ENCODE data around the gene SMU1.

Gene SMU1

DNA sequence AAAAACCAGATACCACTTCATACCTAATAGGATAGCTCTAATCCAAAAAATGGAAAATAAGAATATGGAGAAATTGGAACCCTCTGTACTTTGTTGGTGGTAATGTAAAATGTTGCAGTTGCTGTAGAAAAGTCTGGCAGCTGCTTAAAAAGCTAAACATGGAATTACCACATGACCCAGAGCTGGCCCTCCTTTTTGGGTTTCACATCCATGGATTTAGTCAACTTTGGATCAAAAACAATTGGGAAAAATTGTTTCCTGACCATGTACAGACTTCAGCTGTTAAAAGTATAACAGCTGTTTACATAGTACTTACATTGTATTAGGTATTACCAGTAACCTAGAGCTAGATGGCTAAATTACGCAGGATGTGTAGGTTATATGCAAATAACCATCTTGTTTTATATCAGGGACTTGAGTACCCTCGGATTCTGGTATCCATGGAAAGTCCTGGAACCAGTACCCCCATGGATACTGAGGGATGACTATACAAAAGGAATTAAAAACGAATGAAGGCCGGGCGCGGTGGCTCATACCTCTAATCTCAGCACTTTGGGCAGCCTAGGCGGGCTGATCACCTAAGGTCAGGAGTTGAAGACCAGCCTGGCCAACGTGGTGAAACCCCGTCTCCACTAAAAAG is 35.6 kb downstream of the SMU1 start:
- POLR2A ChIA-PET = interaction anchor here (0.7 to 7.8 kb wide), 3 partner anchors 15 to 249 kb away, joined by 3 to 78 read pairs (median 3); partner anchors contain the start of genes DNAJA1 and NFX1
- Histone ChIP-seq H3K4me3 (ENCODE audit: low read depth, low read length) (no peak overlapping the region), H3K4me1 (ENCODE audit: control insufficient read depth, insufficient read depth, low read length) (no peaks in the 10 kb centered on the region; the same call in 1 of the 2 replicates), H3K9me3 (ENCODE audit: control insufficient read depth, insufficient read depth, low read depth, low read length) (no peaks in the 10 kb centered on the region), H3K27ac (ENCODE audit: extremely low read depth, low read depth, low read length) (no peak overlapping the region), H3K36me3 (ENCODE audit: control insufficient read depth in 2 of 2, insufficient read depth in 1 of 2, low read length in 2 of 2) (peaks cover 36 to 61% of the 10 kb centered on the region in 2 experiments)
- TF ChIP-seq, protein P1, sequence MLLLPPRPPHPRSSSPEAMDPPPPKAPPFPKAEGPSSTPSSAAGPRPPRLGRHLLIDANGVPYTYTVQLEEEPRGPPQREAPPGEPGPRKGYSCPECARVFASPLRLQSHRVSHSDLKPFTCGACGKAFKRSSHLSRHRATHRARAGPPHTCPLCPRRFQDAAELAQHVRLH (tag by site-specific recombination; IDR thresholded peaks at IDR 0.05) = no peak
- no peak for TF ChIP-seq ZNF311 (tag by site-specific recombination; IDR thresholded peaks at IDR 0.05; ENCODE audit: borderline replicate concordance)
- TF ChIP-seq, protein P2, sequence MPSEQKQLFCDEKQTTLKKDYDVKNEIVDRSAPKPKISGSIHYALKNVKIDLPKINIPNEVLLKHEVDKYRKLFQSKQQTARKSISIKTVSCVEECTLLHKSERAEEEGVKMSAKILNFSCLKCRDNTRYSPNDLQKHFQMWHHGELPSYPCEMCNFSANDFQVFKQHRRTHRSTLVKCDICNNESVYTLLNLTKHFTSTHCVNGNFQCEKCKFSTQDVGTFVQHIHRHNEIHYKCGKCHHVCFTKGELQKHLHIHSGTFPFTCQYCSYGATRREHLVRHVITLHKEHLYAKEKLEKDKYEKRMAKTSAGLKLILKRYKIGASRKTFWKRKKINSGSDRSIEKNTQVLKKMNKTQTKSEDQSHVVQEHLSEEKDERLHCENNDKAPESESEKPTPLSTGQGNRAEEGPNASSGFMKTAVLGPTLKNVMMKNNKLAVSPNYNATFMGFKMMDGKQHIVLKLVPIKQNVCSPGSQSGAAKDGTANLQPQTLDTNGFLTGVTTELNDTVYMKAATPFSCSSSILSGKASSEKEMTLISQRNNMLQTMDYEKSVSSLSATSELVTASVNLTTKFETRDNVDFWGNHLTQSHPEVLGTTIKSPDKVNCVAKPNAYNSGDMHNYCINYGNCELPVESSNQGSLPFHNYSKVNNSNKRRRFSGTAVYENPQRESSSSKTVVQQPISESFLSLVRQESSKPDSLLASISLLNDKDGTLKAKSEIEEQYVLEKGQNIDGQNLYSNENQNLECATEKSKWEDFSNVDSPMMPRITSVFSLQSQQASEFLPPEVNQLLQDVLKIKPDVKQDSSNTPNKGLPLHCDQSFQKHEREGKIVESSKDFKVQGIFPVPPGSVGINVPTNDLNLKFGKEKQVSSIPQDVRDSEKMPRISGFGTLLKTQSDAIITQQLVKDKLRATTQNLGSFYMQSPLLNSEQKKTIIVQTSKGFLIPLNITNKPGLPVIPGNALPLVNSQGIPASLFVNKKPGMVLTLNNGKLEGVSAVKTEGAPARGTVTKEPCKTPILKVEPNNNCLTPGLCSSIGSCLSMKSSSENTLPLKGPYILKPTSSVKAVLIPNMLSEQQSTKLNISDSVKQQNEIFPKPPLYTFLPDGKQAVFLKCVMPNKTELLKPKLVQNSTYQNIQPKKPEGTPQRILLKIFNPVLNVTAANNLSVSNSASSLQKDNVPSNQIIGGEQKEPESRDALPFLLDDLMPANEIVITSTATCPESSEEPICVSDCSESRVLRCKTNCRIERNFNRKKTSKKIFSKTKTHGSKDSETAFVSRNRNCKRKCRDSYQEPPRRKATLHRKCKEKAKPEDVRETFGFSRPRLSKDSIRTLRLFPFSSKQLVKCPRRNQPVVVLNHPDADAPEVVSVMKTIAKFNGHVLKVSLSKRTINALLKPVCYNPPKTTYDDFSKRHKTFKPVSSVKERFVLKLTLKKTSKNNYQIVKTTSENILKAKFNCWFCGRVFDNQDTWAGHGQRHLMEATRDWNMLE (tag by site-specific recombination; conservative IDR thresholded peaks at IDR 0.05; ENCODE audit: low read depth) = no peak
- no peak for TF ChIP-seq ZNF529 (tag by site-specific recombination; IDR thresholded peaks at IDR 0.05; ENCODE audit: insufficient replicate concordance)
- TF ChIP-seq, protein P3, sequence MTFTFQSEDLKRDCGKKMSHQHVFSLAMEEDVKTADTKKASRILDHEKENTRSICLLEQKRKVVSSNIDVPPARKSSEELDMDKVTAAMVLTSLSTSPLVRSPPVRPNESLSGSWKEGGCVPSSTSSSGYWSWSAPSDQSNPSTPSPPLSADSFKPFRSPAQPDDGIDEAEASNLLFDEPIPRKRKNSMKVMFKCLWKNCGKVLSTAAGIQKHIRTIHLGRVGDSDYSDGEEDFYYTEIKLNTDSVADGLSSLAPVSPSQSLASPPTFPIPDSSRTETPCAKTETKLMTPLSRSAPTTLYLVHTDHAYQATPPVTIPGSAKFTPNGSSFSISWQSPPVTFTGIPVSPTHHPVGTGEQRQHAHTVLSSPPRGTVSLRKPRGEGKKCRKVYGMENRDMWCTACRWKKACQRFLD (tag by site-specific recombination; IDR thresholded peaks at IDR 0.05) = no peak
- TF ChIP-seq ZNF792 (tag by site-specific recombination; IDR thresholded peaks at IDR 0.05) = no peak
- TF ChIP-seq, protein P4, sequence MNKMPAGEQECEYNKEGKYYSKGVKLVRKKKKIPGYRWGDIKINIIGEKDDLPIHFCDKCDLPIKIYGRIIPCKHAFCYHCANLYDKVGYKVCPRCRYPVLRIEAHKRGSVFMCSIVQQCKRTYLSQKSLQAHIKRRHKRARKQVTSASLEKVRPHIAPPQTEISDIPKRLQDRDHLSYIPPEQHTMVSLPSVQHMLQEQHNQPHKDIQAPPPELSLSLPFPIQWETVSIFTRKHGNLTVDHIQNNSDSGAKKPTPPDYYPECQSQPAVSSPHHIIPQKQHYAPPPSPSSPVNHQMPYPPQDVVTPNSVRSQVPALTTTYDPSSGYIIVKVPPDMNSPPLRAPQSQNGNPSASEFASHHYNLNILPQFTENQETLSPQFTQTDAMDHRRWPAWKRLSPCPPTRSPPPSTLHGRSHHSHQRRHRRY (tag by site-specific recombination; IDR thresholded peaks at IDR 0.05) = no peak
- no peak for TF ChIP-seq ZNF501 (tag by site-specific recombination; IDR thresholded peaks at IDR 0.05)
- CTCF ChIA-PET = interaction anchor here (0.7 kb wide), 1 partner anchor 186 kb away, joined by 5 read pairs; no protein-coding TSS in a partner anchor

DNA sequence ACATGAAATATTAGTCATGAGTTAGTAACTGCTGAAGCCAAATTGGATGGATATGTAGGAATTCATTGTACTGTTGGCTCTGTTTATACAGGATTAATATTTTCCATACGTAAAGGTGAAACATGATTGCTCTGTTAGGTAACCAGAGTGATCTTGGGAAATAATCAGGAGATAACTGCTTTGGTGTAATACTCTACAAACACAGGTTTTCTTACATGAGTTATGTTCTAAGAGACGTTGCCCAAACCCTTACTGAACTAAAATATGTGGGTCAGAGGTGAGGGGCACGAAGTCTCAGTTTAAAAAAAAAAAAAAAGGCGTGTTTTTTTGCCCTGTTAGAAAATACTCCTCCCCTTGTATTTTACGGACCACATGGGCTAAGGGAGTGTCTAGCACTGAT is 43.6 kb downstream of the SMU1 start:
- ChIA-PET POLR2A (interaction anchor here (3.0 kb wide), 1 partner anchor 7 kb away, joined by 22 read pairs; the partner anchor contains the start of gene DNAJA1), CTCF (no interaction called here)
- Histone ChIP-seq H3K9me3 (ENCODE audit: control insufficient read depth, insufficient read depth, low read depth, low read length) (no peaks in the 10 kb centered on the region), H3K4me3 (ENCODE audit: low read depth, low read length) (no peak overlapping the region), H3K27ac (ENCODE audit: extremely low read depth, low read depth, low read length) (no peak overlapping the region), H3K36me3 (ENCODE audit: control insufficient read depth in 2 of 2, insufficient read depth in 1 of 2, low read length in 2 of 2) (peaks cover 63 to 98% of the 10 kb centered on the region in 2 experiments), H3K4me1 (ENCODE audit: control insufficient read depth, insufficient read depth, low read length) (no peaks in the 10 kb centered on the region; the same call in 1 of the 2 replicates)
- TF ChIP-seq, protein P1 (tag by site-specific recombination; IDR thresholded peaks at IDR 0.05) = no peak
- TF ChIP-seq ZFP69B (tag by site-specific recombination; IDR thresholded peaks at IDR 0.05) (no peak), TCF7L2 (IDR thresholded peaks at IDR 0.05; ENCODE audit: borderline replicate concordance, low read depth, low read length) (no peak), ZNF239 (tag by site-specific recombination; IDR thresholded peaks at IDR 0.05) (no peak), ZNF214 (tag by site-specific recombination; IDR thresholded peaks at IDR 0.05; ENCODE audit: borderline replicate concordance) (no peak), ZNF558 (tag by site-specific recombination; IDR thresholded peaks at IDR 0.05) (no peak), ZNF423 (tag by site-specific recombination; IDR thresholded peaks at IDR 0.05) (no peak), GLI2 (tag by site-specific recombination; IDR thresholded peaks at IDR 0.05; ENCODE audit: borderline replicate concordance, low read depth) (no peak), ZNF791 (tag by site-specific recombination; IDR thresholded peaks at IDR 0.05) (no peak), ZNF629 (tag by site-specific recombination; IDR thresholded peaks at IDR 0.05) (no peak), ZNF585B (tag by site-specific recombination; IDR thresholded peaks at IDR 0.05) (no peak), ZNF658 (tag by site-specific recombination; IDR thresholded peaks at IDR 0.05) (no peak), ZBTB1 (tag by site-specific recombination; IDR thresholded peaks at IDR 0.05) (no peak)
- TF ChIP-seq, protein P5, sequence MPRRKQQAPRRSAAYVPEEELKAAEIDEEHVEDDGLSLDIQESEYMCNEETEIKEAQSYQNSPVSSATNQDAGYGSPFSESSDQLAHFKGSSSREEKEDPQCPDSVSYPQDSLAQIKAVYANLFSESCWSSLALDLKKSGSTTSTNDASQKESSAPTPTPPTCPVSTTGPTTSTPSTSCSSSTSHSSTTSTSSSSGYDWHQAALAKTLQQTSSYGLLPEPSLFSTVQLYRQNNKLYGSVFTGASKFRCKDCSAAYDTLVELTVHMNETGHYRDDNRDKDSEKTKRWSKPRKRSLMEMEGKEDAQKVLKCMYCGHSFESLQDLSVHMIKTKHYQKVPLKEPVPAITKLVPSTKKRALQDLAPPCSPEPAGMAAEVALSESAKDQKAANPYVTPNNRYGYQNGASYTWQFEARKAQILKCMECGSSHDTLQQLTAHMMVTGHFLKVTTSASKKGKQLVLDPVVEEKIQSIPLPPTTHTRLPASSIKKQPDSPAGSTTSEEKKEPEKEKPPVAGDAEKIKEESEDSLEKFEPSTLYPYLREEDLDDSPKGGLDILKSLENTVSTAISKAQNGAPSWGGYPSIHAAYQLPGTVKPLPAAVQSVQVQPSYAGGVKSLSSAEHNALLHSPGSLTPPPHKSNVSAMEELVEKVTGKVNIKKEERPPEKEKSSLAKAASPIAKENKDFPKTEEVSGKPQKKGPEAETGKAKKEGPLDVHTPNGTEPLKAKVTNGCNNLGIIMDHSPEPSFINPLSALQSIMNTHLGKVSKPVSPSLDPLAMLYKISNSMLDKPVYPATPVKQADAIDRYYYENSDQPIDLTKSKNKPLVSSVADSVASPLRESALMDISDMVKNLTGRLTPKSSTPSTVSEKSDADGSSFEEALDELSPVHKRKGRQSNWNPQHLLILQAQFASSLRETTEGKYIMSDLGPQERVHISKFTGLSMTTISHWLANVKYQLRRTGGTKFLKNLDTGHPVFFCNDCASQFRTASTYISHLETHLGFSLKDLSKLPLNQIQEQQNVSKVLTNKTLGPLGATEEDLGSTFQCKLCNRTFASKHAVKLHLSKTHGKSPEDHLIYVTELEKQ (tag by site-specific recombination; IDR thresholded peaks at IDR 0.05; ENCODE audit: borderline replicate concordance) = no peak
